T-cell (primary cell): ENCODE results near the gene PTPRD. TPM values are rescaled to one million over a fixed set of nuclear protein-coding genes. Genes with fewer than 3 reads are reported as not detected.

Experiments
- ATAC-seq, 4 experiments: fragments of 200-7000 bp in 3 of 4; fragments of 150-1000 bp in 1 of 4; cut with Tn5 transposase; replicated peaks in 1 of 4; 1 replicate in 3 of 4; 2 replicates in 1 of 4; pipeline ENCODE4 v1.10.0; 2021; ENCODE audit warnings: moderate library complexity in 3 of 4, mild to moderate bottlenecking in 2 of 4, moderate number of reproducible peaks in 1 of 4
- CTCF ChIA-PET, 2 donors: fragments of 300-600 bp; sonication (Branson Sonifier 250); formaldehyde crosslinking; loops; one replicate each; lab custom pipeline; 2022; ENCODE audit warnings: antibody characterized with exemption in 2 of 2; lab: Charles Lee
- POLR2A ChIA-PET, 2 donors: fragments of 300-600 bp; sonication (Branson Sonifier 250); formaldehyde crosslinking; loops; one replicate each; lab custom pipeline; 2022; ENCODE audit warnings: antibody characterized with exemption in 2 of 2; lab: Charles Lee
- DNase-seq, 35 experiments: peaks; one replicate each; pipeline versions ENCODE4 v3.0.0 to v3.0.0-alpha.2; 2013 to 2023
- H3K27ac ChIP-seq: one replicate; pipeline ENCODE4 v1.5.1; 2013; ENCODE audit warnings: low read length
- H3K27me3 ChIP-seq, 2 experiments: replicated peaks in 1 of 2; 1 replicate in 1 of 2; 2 replicates in 1 of 2; pipeline versions ENCODE4 v1.6.1 to v1.7.0; 2013; ENCODE audit warnings: low read length in 1 of 2, mixed read lengths in 1 of 2; ENCODE audit not compliant: control insufficient read depth in 2 of 2, insufficient read depth in 2 of 2; ENCODE audit errors: extremely low read depth in 1 of 2
- H3K36me3 ChIP-seq, 2 donors: 1 replicate in 1 of 2; 2 replicates in 1 of 2; pipeline versions ENCODE4 v1.6.1 to v1.7.0; 2013; ENCODE audit warnings: low read length in 1 of 2; ENCODE audit not compliant: control insufficient read depth in 2 of 2, insufficient read depth in 1 of 2; ENCODE audit errors: extremely low read depth in 1 of 2
- H3K4me1 ChIP-seq, 2 experiments: 1 replicate in 1 of 2; 2 replicates in 1 of 2; pipeline versions ENCODE4 v1.6.1 to v1.7.0; 2013; ENCODE audit warnings: low read length in 2 of 2, mixed read lengths in 1 of 2; ENCODE audit not compliant: insufficient read depth in 2 of 2, control insufficient read depth in 1 of 2; ENCODE audit errors: extremely low read depth in 1 of 2
- H3K4me3 ChIP-seq, 2 donors: 1 replicate in 1 of 2; 2 replicates in 1 of 2; pipeline versions ENCODE4 v1.5.1 to v1.7.0; 2013; ENCODE audit warnings: mild to moderate bottlenecking in 2 of 2, low read length in 1 of 2, moderate library complexity in 1 of 2; ENCODE audit not compliant: control insufficient read depth in 1 of 2; ENCODE audit errors: extremely low read depth in 1 of 2
- H3K9me3 ChIP-seq: 2 replicates; pipeline ENCODE4 v1.7.0; 2013
- H3K27ac Mint-ChIP-seq, 2 donors: one replicate each; pipeline ENCODE4 v1.8.0; 2020 to 2021; ENCODE audit warnings: mild to moderate bottlenecking in 2 of 2, mixed read lengths in 2 of 2
- H3K27me3 Mint-ChIP-seq, 2 donors: one replicate each; pipeline ENCODE4 v1.8.0; 2021 to 2022; ENCODE audit warnings: mixed read lengths in 2 of 2
- H3K36me3 Mint-ChIP-seq: one replicate; pipeline ENCODE4 v1.8.0; 2021; ENCODE audit warnings: mixed read lengths
- H3K4me1 Mint-ChIP-seq, 3 donors: one replicate each; pipeline ENCODE4 v1.8.0; 2020 to 2022; ENCODE audit warnings: mixed read lengths in 3 of 3, mild to moderate bottlenecking in 1 of 3
- H3K4me3 Mint-ChIP-seq, 3 donors: one replicate each; pipeline ENCODE4 v1.8.0; 2020 to 2022; ENCODE audit warnings: mild to moderate bottlenecking in 3 of 3, mixed read lengths in 3 of 3, moderate library complexity in 3 of 3
- H3K9me3 Mint-ChIP-seq, 3 donors: one replicate each; pipeline ENCODE4 v1.8.0; 2020 to 2022; ENCODE audit warnings: mixed read lengths in 3 of 3
- WGBS: methylation state at CpG from one replicate; pipeline ENCODE4 v1.1.5; 2013; ENCODE audit warnings: missing lambda C conversion rate; ENCODE audit not compliant: insufficient coverage; 5-methylcytosine and 5-hydroxymethylcytosine counted together
- total RNA-seq, 35 experiments: library from RNA in 6 of 35; stranded (reverse) in 6 of 35; fragments of 120-200 nt in 1 of 35; gene quantifications; one replicate each; pipeline versions ENCODE4 v1.2.1 to v1.2.4 and lab custom pipeline; 2013 to 2026

The PTPRD gene
- total RNA-seq, 5 donors from 2014 or later (not counting 1 experiment from before 2014, with no cell fraction given) = 0.13 to 0.61 (median 0.38) TPM; not detected in 2

GRCh38 chr9:9919174-9919775 is 693.5 kb downstream of the PTPRD start:
- no peak for DNase-seq
- Histone ChIP-seq H3K4me1 (no peaks in the 10 kb centered on the region), H3K36me3 (no peaks in the 10 kb centered on the region), H3K4me3 (no peak overlapping the region), H3K27ac (no peak overlapping the region), H3K9me3 (no peaks in the 10 kb centered on the region), H3K27me3 (peaks cover 0 to 5% of the 10 kb centered on the region in 2 experiments)
- Mint-ChIP-seq H3K4me3 (no peak overlapping the region), H3K27ac (no peak overlapping the region), H3K27me3 (no peaks in the 10 kb centered on the region), H3K36me3 (no peaks in the 10 kb centered on the region), H3K9me3 (peaks cover 0 to 27% (median 12%) of the 10 kb centered on the region in 3 donors), H3K4me1 (peaks cover 0 to 1% (median 0%) of the 10 kb centered on the region in 3 donors)
- ChIA-PET CTCF (no interaction called here), POLR2A (no interaction called here)
- no peak for ATAC-seq
- 88% methylated on average over 2 of the region's 3 CpGs for WGBS

GRCh38 chr9:9917400-9917799 is 695.4 kb downstream of the PTPRD start:
- CTCF ChIA-PET = no interaction called here
- Mint-ChIP-seq H3K4me1 (no peaks in the 10 kb centered on the region), H3K36me3 (no peaks in the 10 kb centered on the region), H3K9me3 (peaks cover 0 to 22% (median 12%) of the 10 kb centered on the region in 3 donors), H3K4me3 (no peak overlapping the region), H3K27ac (no peak overlapping the region), H3K27me3 (no peaks in the 10 kb centered on the region)
- DNase-seq = no peak
- H3K27me3 ChIP-seq = peaks cover 0 to 5% of the 10 kb centered on the region in 2 experiments
- H3K36me3 ChIP-seq = no peaks in the 10 kb centered on the region
- H3K4me3 ChIP-seq = no peak overlapping the region
- H3K9me3 ChIP-seq = no peaks in the 10 kb centered on the region
- ATAC-seq = no peak
- POLR2A ChIA-PET = no interaction called here
- H3K27ac ChIP-seq = no peak overlapping the region
- H3K4me1 ChIP-seq = no peaks in the 10 kb centered on the region

- Mint-ChIP-seq H3K4me3 (no peak overlapping the region), H3K4me1 (no peaks in the 10 kb centered on the region), H3K9me3 (peaks cover 0 to 22% (median 12%) of the 10 kb centered on the region in 3 donors), H3K27ac (no peak overlapping the region), H3K36me3 (no peaks in the 10 kb centered on the region), H3K27me3 (no peaks in the 10 kb centered on the region)
- no peaks in the 10 kb centered on the region for H3K9me3 ChIP-seq
- ChIA-PET CTCF (interaction anchor here in 1 of 2 donors (0.6 kb wide), 1 partner anchor 494 kb away, joined by 3 read pairs; no protein-coding TSS in a partner anchor), POLR2A (no interaction called here)
- H3K36me3 ChIP-seq = no peaks in the 10 kb centered on the region
- no peak overlapping the region for H3K4me3 ChIP-seq
- H3K27me3 ChIP-seq = peaks cover 0 to 5% of the 10 kb centered on the region in 2 experiments
- no peaks in the 10 kb centered on the region for H3K4me1 ChIP-seq
- 72% methylated on average over 3 of the region's 3 CpGs for WGBS
- no peak for DNase-seq
- H3K27ac ChIP-seq = no peak overlapping the region
- ATAC-seq = no peak
Measured at GRCh38 chr9:9914174-9914573, 698.6 kb downstream of the PTPRD start.

- H3K4me3 Mint-ChIP-seq = no peak overlapping the region
- ATAC-seq (no peak), DNase-seq (no peak)
- H3K36me3 Mint-ChIP-seq = no peaks in the 10 kb centered on the region
- H3K9me3 Mint-ChIP-seq = peaks cover 0 to 22% (median 12%) of the 10 kb centered on the region in 3 donors
- no peak overlapping the region for H3K27ac Mint-ChIP-seq
- no CpG with 5 or more reads among the region's 1 CpG for WGBS
- H3K27me3 Mint-ChIP-seq = no peaks in the 10 kb centered on the region
- Histone ChIP-seq H3K4me3 (no peak overlapping the region), H3K9me3 (no peaks in the 10 kb centered on the region), H3K36me3 (no peaks in the 10 kb centered on the region), H3K27me3 (peaks cover 0 to 5% of the 10 kb centered on the region in 2 experiments), H3K4me1 (no peaks in the 10 kb centered on the region), H3K27ac (no peak overlapping the region)
- no peaks in the 10 kb centered on the region for H3K4me1 Mint-ChIP-seq
- ChIA-PET CTCF (no interaction called here), POLR2A (no interaction called here)
Measured at GRCh38 chr9:9913276-9913832, 699.4 kb downstream of the PTPRD start.

- H3K36me3 ChIP-seq = no peaks in the 10 kb centered on the region
- no CpG with 5 or more reads among the region's 2 CpGs for WGBS
- Mint-ChIP-seq H3K27me3 (no peaks in the 10 kb centered on the region), H3K9me3 (peaks cover 0 to 19% (median 12%) of the 10 kb centered on the region in 3 donors), H3K27ac (no peak overlapping the region), H3K4me3 (no peak overlapping the region), H3K4me1 (no peaks in the 10 kb centered on the region), H3K36me3 (no peaks in the 10 kb centered on the region)
- POLR2A ChIA-PET = no interaction called here
- CTCF ChIA-PET = no interaction called here
- no peak overlapping the region for H3K27ac ChIP-seq
- no peaks in the 10 kb centered on the region for H3K9me3 ChIP-seq
- ATAC-seq (no peak), DNase-seq (no peak)
- peaks cover 0 to 5% of the 10 kb centered on the region in 2 experiments for H3K27me3 ChIP-seq
- H3K4me3 ChIP-seq = no peak overlapping the region
- no peaks in the 10 kb centered on the region for H3K4me1 ChIP-seq
Measured at GRCh38 chr9:9912459-9912858, 700.3 kb downstream of the PTPRD start.

- no peaks in the 10 kb centered on the region for H3K36me3 ChIP-seq
- WGBS = 53% methylated on average over 1 of the region's 3 CpGs
- no peak overlapping the region for H3K27ac ChIP-seq
- ATAC-seq = no peak
- no peaks in the 10 kb centered on the region for H3K27me3 Mint-ChIP-seq
- H3K27me3 ChIP-seq = no peaks in the 10 kb centered on the region
- no peaks in the 10 kb centered on the region for H3K9me3 ChIP-seq
- DNase-seq = no peak
- POLR2A ChIA-PET = no interaction called here
- no peaks in the 10 kb centered on the region for H3K36me3 Mint-ChIP-seq
- no peaks in the 10 kb centered on the region for H3K4me1 Mint-ChIP-seq
- H3K27ac Mint-ChIP-seq = no peak overlapping the region
- CTCF ChIA-PET = no interaction called here
- H3K4me3 Mint-ChIP-seq = no peak overlapping the region
- H3K9me3 Mint-ChIP-seq = peaks cover 0 to 3% (median 0%) of the 10 kb centered on the region in 3 donors
- no peaks in the 10 kb centered on the region for H3K4me1 ChIP-seq
- H3K4me3 ChIP-seq = no peak overlapping the region
Measured at GRCh38 chr9:9905736-9906135, 707.1 kb downstream of the PTPRD start.
